ENCODE results near the gene VPS33A.

DNA sequence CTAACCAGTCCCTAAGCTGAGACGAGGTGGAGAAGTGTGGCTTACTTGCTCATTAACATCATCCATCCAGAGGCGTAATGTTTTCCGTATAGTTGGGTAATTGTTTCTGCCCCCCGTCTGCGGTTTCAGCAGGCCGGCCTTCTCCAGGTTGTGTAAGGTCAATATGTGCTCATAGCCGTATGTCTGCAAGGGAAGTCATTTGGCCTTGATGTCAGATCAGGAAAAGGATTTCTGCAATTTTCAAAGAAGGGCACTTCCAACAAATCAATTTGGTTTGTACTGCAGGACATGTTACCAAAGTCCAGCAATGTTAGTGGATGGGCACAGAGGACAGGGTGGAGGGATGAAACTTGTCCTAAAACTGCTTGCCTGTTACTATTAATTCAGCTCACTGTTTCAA lies 30.6 kb downstream of the VPS33A start:
- TF ChIP-seq, protein P1, sequence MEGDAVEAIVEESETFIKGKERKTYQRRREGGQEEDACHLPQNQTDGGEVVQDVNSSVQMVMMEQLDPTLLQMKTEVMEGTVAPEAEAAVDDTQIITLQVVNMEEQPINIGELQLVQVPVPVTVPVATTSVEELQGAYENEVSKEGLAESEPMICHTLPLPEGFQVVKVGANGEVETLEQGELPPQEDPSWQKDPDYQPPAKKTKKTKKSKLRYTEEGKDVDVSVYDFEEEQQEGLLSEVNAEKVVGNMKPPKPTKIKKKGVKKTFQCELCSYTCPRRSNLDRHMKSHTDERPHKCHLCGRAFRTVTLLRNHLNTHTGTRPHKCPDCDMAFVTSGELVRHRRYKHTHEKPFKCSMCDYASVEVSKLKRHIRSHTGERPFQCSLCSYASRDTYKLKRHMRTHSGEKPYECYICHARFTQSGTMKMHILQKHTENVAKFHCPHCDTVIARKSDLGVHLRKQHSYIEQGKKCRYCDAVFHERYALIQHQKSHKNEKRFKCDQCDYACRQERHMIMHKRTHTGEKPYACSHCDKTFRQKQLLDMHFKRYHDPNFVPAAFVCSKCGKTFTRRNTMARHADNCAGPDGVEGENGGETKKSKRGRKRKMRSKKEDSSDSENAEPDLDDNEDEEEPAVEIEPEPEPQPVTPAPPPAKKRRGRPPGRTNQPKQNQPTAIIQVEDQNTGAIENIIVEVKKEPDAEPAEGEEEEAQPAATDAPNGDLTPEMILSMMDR (conservative IDR thresholded peaks at IDR 0.05; ENCODE audit: low read depth in 2 of 2): no peak
- TF ChIP-seq JUNB (IDR thresholded peaks at IDR 0.05; ENCODE audit: unreplicated experiment) (no peak), CREB1 (CRISPR knock-in tag; IDR thresholded peaks at IDR 0.05; ENCODE audit: low read depth) (no peak), EZH2 (IDR thresholded peaks at IDR 0.05; ENCODE audit: low read depth, unreplicated experiment) (no peak), EZH2phosphoT487 (IDR thresholded peaks at IDR 0.05; ENCODE audit: unreplicated experiment) (no peak), ZNF331 (CRISPR knock-in tag; IDR thresholded peaks at IDR 0.05; ENCODE audit: low read depth) (no peak), POLR2AphosphoS5 (IDR thresholded peaks at IDR 0.05; ENCODE audit: low read depth) (no peak), STAT1 (IDR thresholded peaks at IDR 0.05; ENCODE audit: unreplicated experiment) (no peak), NANOG (IDR thresholded peaks at IDR 0.05; ENCODE audit: borderline replicate concordance) (no peak)
- TF ChIP-seq, protein P2, sequence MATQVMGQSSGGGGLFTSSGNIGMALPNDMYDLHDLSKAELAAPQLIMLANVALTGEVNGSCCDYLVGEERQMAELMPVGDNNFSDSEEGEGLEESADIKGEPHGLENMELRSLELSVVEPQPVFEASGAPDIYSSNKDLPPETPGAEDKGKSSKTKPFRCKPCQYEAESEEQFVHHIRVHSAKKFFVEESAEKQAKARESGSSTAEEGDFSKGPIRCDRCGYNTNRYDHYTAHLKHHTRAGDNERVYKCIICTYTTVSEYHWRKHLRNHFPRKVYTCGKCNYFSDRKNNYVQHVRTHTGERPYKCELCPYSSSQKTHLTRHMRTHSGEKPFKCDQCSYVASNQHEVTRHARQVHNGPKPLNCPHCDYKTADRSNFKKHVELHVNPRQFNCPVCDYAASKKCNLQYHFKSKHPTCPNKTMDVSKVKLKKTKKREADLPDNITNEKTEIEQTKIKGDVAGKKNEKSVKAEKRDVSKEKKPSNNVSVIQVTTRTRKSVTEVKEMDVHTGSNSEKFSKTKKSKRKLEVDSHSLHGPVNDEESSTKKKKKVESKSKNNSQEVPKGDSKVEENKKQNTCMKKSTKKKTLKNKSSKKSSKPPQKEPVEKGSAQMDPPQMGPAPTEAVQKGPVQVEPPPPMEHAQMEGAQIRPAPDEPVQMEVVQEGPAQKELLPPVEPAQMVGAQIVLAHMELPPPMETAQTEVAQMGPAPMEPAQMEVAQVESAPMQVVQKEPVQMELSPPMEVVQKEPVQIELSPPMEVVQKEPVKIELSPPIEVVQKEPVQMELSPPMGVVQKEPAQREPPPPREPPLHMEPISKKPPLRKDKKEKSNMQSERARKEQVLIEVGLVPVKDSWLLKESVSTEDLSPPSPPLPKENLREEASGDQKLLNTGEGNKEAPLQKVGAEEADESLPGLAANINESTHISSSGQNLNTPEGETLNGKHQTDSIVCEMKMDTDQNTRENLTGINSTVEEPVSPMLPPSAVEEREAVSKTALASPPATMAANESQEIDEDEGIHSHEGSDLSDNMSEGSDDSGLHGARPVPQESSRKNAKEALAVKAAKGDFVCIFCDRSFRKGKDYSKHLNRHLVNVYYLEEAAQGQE (IDR thresholded peaks at IDR 0.05; ENCODE audit: unreplicated experiment): no peak
- TF ChIP-seq, protein P3, sequence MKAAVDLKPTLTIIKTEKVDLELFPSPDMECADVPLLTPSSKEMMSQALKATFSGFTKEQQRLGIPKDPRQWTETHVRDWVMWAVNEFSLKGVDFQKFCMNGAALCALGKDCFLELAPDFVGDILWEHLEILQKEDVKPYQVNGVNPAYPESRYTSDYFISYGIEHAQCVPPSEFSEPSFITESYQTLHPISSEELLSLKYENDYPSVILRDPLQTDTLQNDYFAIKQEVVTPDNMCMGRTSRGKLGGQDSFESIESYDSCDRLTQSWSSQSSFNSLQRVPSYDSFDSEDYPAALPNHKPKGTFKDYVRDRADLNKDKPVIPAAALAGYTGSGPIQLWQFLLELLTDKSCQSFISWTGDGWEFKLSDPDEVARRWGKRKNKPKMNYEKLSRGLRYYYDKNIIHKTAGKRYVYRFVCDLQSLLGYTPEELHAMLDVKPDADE (IDR thresholded peaks at IDR 0.05): no peak

Data from GM23338 (cell line).